H9 (cell line): ENCODE data around the gene ZBTB22. TPM values are rescaled to one million over a fixed set of nuclear protein-coding genes. Genes with fewer than 3 reads are reported as not detected.

ENCODE experiments used
- DNase-seq: peaks from one replicate; pipeline ENCODE4 v3.0.0-alpha.2; 2017
- H2AFZ ChIP-seq: one replicate; pipeline ENCODE4 v1.6.1; 2013; ENCODE audit warnings: mild to moderate bottlenecking, low read length, control low read depth, moderate library complexity
- H2AK5ac ChIP-seq: 2 replicates; pipeline ENCODE4 v1.6.1; 2013; ENCODE audit warnings: low read length, control low read depth, mixed read lengths; ENCODE audit not compliant: insufficient read length
- H2BK120ac ChIP-seq: one replicate; pipeline ENCODE4 v1.6.1; 2013; ENCODE audit warnings: low read depth, mild to moderate bottlenecking, low read length, control low read depth, inconsistent platforms; ENCODE audit not compliant: poor library complexity, severe bottlenecking
- H2BK12ac ChIP-seq: 2 replicates; pipeline ENCODE4 v1.6.1; 2013; ENCODE audit warnings: low read length, control low read depth, mixed read lengths, low read depth; ENCODE audit not compliant: insufficient read length
- H2BK15ac ChIP-seq: 2 replicates; pipeline ENCODE4 v1.6.1; 2013; ENCODE audit warnings: low read depth, low read length, control low read depth
- H2BK20ac ChIP-seq: one replicate; pipeline ENCODE4 v1.6.1; 2013; ENCODE audit warnings: low read depth, mild to moderate bottlenecking, low read length, control low read depth, inconsistent platforms; ENCODE audit not compliant: poor library complexity, severe bottlenecking
- H2BK5ac ChIP-seq: 2 replicates; pipeline ENCODE4 v1.6.1; 2013; ENCODE audit warnings: low read length, control low read depth, mixed read lengths; ENCODE audit not compliant: insufficient read length
- H3K14ac ChIP-seq: 2 replicates; pipeline ENCODE4 v1.6.1; 2013; ENCODE audit warnings: low read length, control low read depth; ENCODE audit not compliant: insufficient read depth
- H3K18ac ChIP-seq: 2 replicates; pipeline ENCODE4 v1.6.1; 2013; ENCODE audit warnings: low read depth, mild to moderate bottlenecking, mixed read lengths, low read length, control low read depth; ENCODE audit not compliant: insufficient read length
- H3K23ac ChIP-seq: 2 replicates; pipeline ENCODE4 v1.6.1; 2013; ENCODE audit warnings: low read length, control low read depth, mixed read lengths, low read depth; ENCODE audit not compliant: insufficient read length
- H3K23me2 ChIP-seq: 2 replicates; pipeline ENCODE4 v1.6.1; 2013; ENCODE audit warnings: low read depth, mild to moderate bottlenecking, mixed read lengths, low read length, control low read depth; ENCODE audit not compliant: insufficient read length, poor library complexity, severe bottlenecking
- H3K27ac ChIP-seq: 2 replicates; pipeline ENCODE4 v1.5.1; 2013; ENCODE audit warnings: low read length, control low read depth, mixed read lengths, low read depth; ENCODE audit not compliant: insufficient read length
- H3K27me3 ChIP-seq: 2 replicates; pipeline ENCODE4 v1.6.1; 2013; ENCODE audit warnings: low read length, control low read depth, inconsistent platforms; ENCODE audit not compliant: insufficient read depth
- H3K4ac ChIP-seq: 2 replicates; pipeline ENCODE4 v1.6.1; 2013; ENCODE audit warnings: low read depth, mild to moderate bottlenecking, control low read depth, inconsistent platforms, low read length, moderate library complexity
- H3K4me1 ChIP-seq: 2 replicates; pipeline ENCODE4 v1.6.1; 2013; ENCODE audit warnings: low read length, control low read depth, inconsistent platforms; ENCODE audit not compliant: insufficient read depth
- H3K4me2 ChIP-seq: 2 replicates; pipeline ENCODE4 v1.6.1; 2013; ENCODE audit warnings: low read length, control low read depth, mixed read lengths; ENCODE audit not compliant: insufficient read length, insufficient read depth
- H3K56ac ChIP-seq: 2 replicates; pipeline ENCODE4 v1.6.1; 2013; ENCODE audit warnings: low read depth, mild to moderate bottlenecking, mixed read lengths, low read length, control low read depth; ENCODE audit not compliant: insufficient read length
- H3K79me1 ChIP-seq: 2 replicates; pipeline ENCODE4 v1.6.1; 2013; ENCODE audit warnings: low read depth, mild to moderate bottlenecking, moderate library complexity, low read length, control low read depth, inconsistent platforms; ENCODE audit not compliant: insufficient read depth, poor library complexity, severe bottlenecking
- H3K79me2 ChIP-seq: 2 replicates; pipeline ENCODE4 v1.6.1; 2013; ENCODE audit warnings: low read length, control low read depth, inconsistent platforms; ENCODE audit not compliant: insufficient read depth
- H3K9ac ChIP-seq: 2 replicates; pipeline ENCODE4 v1.6.1; 2013; ENCODE audit warnings: low read length, control low read depth, mixed read lengths; ENCODE audit not compliant: insufficient read length; ENCODE audit errors: extremely low read depth
- H3K9me3 ChIP-seq: one replicate; pipeline ENCODE4 v1.6.1; 2013; ENCODE audit warnings: low read depth, low read length, inconsistent platforms; ENCODE audit not compliant: control insufficient read depth
- H3T11ph ChIP-seq: one replicate; pipeline ENCODE4 v1.6.1; 2013; ENCODE audit warnings: mild to moderate bottlenecking, low read length, control low read depth, inconsistent platforms
- H4K20me1 ChIP-seq: one replicate; pipeline ENCODE4 v1.6.1; 2013; ENCODE audit not compliant: control insufficient read depth, insufficient read length, insufficient read depth
- H4K5ac ChIP-seq: 2 replicates; pipeline ENCODE4 v1.6.1; 2013; ENCODE audit warnings: low read depth, mild to moderate bottlenecking, mixed read lengths, low read length, control low read depth; ENCODE audit not compliant: insufficient read length
- H4K8ac ChIP-seq: replicated peaks from 2 replicates; pipeline ENCODE4 v1.6.1; 2013; ENCODE audit warnings: low read length, control low read depth, mixed read lengths, low read depth; ENCODE audit not compliant: insufficient read length
- H4K91ac ChIP-seq: 2 replicates; pipeline ENCODE4 v1.6.1; 2013; ENCODE audit warnings: low read depth, mild to moderate bottlenecking, moderate library complexity, mixed read lengths, low read length, control low read depth; ENCODE audit not compliant: insufficient read length
- H3K27ac Mint-ChIP-seq, 3 experiments: 2 replicates in 2 of 3; 3 replicates in 1 of 3; pipeline ENCODE4 v1.8.0; 2020 to 2021; ENCODE audit warnings: mixed read lengths in 3 of 3, mild to moderate bottlenecking in 1 of 3, moderate library complexity in 1 of 3
- H3K27me3 Mint-ChIP-seq: 2 replicates; pipeline ENCODE4 v1.8.0; 2021; ENCODE audit warnings: low read depth, mild to moderate bottlenecking, moderate library complexity, mixed read lengths
- H3K36me3 Mint-ChIP-seq, 3 experiments: 2 replicates in 2 of 3; 3 replicates in 1 of 3; pipeline ENCODE4 v1.8.0; 2020 to 2021; ENCODE audit warnings: low read depth in 3 of 3, mixed read lengths in 3 of 3; ENCODE audit not compliant: insufficient read depth in 1 of 3
- H3K4me1 Mint-ChIP-seq, 2 experiments: 2 replicates each; pipeline ENCODE4 v1.8.0; 2020; ENCODE audit warnings: mixed read lengths in 2 of 2
- H3K4me3 Mint-ChIP-seq, 2 experiments: 2 replicates in 1 of 2; 3 replicates in 1 of 2; pipeline ENCODE4 v1.8.0; 2020 to 2021; ENCODE audit warnings: mild to moderate bottlenecking in 2 of 2, mixed read lengths in 2 of 2, moderate library complexity in 1 of 2
- H3K9me3 Mint-ChIP-seq, 2 experiments: 2 replicates in 1 of 2; 3 replicates in 1 of 2; pipeline ENCODE4 v1.8.0; 2020; ENCODE audit warnings: mild to moderate bottlenecking in 2 of 2, mixed read lengths in 2 of 2, moderate library complexity in 1 of 2
- WGBS: extraction: QIAGEN DNeasy Blood & Tissue Kit; methylation state at CpG from one replicate; pipeline ENCODE4 v1.1.7; 2013; ENCODE audit warnings: missing lambda C conversion rate, low lambda C conversion rate, mixed read lengths; ENCODE audit not compliant: insufficient read length; ENCODE audit errors: extremely low coverage; 5-methylcytosine and 5-hydroxymethylcytosine counted together
- total RNA-seq: library from RNA; stranded (reverse); gene quantifications from 2 replicates; pipeline ENCODE4 v1.2.1, GENCODE V29; 2021
- TF ChIP-seq, protein P1 (sequence below): fragments of 200-600 bp; sonication (generic); conservative IDR thresholded peaks from 3 replicates; pipeline ENCODE4 v1.8.0; 2021; ENCODE audit warnings: antibody characterized with exemption, mild to moderate bottlenecking

The ZBTB22 gene
- total RNA-seq, 1 experiment from 2014 or later: 8.1 TPM

DNA sequence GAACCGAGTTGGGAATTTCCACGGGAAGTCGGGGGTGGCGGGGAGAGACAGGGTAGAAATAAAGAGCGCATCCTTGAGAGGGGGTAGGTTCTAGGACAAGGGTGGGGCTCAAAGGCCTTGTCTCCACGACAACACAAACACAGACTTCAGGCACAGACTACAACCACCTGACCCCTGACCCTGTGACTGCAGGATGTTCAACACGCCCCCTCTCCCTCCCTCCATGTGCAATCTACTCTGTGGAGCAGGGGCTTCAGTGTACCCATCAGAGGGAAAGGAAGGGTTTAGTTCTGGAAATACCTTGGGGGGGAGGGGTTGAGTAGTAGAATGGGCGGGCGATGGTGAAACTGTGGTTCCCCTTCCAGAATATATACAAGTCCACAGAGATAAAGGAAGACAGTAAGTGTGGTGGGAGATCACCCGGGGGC lies 3.0 kb downstream of the ZBTB22 start:
- peaks cover 7 to 27% (median 19%) of the 10 kb centered on the region in 3 experiments; a peak in 6 of 7 replicates for H3K36me3 Mint-ChIP-seq
- Histone ChIP-seq H3K27ac (no peak overlapping the region), H3K9ac (no peak overlapping the region)

More for the DNA sequence above, 3.0 kb downstream of the ZBTB22 start:
- Histone ChIP-seq H3K4me1 (no peaks in the 10 kb centered on the region), H3K18ac (peak overlapping the region; percentile 39), H2BK12ac (no peak overlapping the region), H2BK120ac (no peak overlapping the region), H3K79me1 (no peaks in the 10 kb centered on the region), H3K56ac (no peak overlapping the region), H3K14ac (peak overlapping the region; percentile 49; the same call in 1 of the 2 replicates), H3K23ac (no peak overlapping the region), H3K27me3 (no peaks in the 10 kb centered on the region), H3K23me2 (peaks cover 31% of the 10 kb centered on the region), H2BK5ac (no peak overlapping the region), H3K79me2 (no peaks in the 10 kb centered on the region; the same call in 1 of the 2 replicates), H2AK5ac (no peak overlapping the region), H2AFZ (no peak overlapping the region), H4K91ac (no peak overlapping the region), H2BK20ac (no peak overlapping the region), H4K8ac (no peak overlapping the region), H3T11ph (no peak overlapping the region), H4K20me1 (no peaks in the 10 kb centered on the region), H3K4me2 (peak overlapping the region; percentile 92), H4K5ac (no peak overlapping the region), H2BK15ac (no peak overlapping the region), H3K9me3 (no peaks in the 10 kb centered on the region), H3K4ac (no peak overlapping the region)
- TF ChIP-seq, protein P1, sequence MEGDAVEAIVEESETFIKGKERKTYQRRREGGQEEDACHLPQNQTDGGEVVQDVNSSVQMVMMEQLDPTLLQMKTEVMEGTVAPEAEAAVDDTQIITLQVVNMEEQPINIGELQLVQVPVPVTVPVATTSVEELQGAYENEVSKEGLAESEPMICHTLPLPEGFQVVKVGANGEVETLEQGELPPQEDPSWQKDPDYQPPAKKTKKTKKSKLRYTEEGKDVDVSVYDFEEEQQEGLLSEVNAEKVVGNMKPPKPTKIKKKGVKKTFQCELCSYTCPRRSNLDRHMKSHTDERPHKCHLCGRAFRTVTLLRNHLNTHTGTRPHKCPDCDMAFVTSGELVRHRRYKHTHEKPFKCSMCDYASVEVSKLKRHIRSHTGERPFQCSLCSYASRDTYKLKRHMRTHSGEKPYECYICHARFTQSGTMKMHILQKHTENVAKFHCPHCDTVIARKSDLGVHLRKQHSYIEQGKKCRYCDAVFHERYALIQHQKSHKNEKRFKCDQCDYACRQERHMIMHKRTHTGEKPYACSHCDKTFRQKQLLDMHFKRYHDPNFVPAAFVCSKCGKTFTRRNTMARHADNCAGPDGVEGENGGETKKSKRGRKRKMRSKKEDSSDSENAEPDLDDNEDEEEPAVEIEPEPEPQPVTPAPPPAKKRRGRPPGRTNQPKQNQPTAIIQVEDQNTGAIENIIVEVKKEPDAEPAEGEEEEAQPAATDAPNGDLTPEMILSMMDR: no peak
- peak overlapping the region; percentile 83 to 97 for H3K4me3 Mint-ChIP-seq
- no peaks in the 10 kb centered on the region; the same call in 1 of the 2 replicates for H3K27me3 Mint-ChIP-seq
- DNase-seq: peak; percentile 77
- no CpG with 5 or more reads among the region's 10 CpGs for WGBS
- H3K9me3 Mint-ChIP-seq: no peaks in the 10 kb centered on the region
- peaks cover 42 to 46% of the 10 kb centered on the region in 2 experiments for H3K4me1 Mint-ChIP-seq
- peak overlapping the region in 1 of 3 experiments; percentile 68; a peak in 1 of 7 replicates for H3K27ac Mint-ChIP-seq
